ENCODE results near the gene MYOZ3.

The MYOZ3 gene

DNA sequence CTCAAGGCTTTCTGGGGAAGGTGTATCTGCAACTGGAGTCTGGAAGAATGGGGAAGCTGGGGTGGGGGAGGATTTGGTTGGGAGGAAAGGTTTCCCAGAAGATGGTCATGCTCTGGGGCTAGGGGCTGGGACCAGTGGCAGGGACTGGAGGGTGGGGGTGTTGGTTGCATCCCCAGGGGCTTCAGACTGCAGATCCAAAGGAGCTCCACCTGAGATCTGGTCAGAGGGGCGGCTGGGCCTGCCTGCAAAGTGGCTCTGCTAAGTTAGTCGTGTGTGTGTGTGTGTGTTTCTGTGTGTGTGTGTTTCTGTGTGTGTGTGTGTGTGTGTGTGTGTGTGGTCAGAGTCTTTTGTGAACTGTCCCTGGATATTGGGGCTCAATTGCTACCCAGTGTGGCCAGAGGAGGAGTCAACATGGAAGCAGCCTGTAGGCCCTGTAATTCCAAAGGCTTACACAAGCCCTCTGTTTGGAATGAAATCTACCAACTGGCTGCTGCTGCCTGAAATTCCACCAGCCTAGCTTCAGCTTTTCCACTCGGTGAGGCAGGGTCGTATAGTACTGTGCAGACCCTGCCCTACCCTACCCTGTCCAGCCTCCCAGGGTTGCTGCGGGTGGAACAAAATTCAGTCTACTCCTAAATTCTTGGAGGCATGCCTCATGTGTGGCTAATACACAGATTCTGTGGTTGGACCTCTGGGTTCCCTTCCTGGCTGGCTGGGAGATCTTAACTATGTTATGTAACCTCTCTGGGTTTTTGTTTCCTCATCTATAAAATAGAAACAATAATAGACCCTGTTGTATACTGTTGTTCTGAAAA is 33.1 kb upstream of the MYOZ3 start:
- no peak for ATAC-seq

GRCh38 chr5:150628936-150629485 is 32.0 kb upstream of the MYOZ3 start:
- ATAC-seq = no peak

DNA sequence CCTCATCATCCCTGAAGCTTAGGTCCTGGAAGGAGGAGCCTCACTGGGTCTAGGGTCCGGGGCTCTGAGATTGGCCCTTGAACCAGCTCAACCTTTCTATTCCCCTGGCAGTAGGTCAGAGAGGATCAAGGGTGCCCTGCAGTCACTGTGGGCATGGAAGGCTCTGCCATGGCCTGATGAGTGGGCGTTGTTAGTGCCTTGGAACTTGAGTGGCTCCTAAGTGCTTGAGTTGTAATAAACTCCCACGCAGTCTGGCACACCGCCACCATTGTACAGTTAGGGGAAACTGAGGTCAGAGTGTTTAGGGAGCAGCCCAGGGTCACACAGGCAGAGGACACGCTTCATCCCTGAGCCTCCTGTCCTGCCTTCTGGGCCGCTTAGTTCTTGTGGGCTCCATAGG is 31.0 kb upstream of the MYOZ3 start:
- no peak for ATAC-seq

DNA sequence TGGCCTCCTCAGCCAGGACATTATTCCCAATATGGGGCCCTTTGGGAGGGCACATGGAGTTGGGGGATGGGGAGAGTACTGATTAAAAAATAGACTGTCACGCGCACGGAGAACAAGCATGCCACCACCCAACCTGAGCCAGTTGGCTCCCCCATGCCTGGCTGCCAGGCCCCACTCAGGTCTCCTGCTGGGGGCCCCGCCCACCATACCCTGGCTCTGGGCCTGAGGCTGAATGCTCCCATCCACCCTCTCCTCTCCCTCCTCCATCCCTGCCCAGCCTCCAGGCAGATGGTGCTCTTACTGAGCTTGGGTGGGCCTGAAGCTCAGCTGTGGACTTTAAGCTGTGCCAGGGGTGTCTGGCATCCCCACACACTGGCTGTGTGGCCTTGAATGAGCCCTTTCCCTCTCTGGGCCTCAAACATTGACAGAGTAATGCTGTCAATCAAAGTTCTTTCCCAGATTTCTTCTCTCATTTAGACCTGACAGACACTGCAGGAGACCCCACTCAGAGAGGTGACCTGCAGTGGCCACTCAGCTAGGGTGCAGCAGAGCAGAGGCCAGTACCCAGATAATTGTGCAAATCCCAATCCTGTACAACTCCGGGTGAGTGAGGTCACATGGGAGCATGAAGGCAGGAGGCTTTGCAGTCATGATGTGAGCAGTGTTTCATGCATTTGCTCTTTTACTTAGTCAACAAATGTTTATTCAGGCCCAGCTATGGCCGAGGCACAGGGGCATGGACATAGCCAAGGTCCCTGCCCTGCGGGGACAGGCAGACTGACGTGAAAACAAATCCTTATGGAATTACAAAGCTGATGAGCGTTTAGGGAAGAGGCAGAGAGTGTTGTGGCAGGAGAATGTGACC is 30.4 kb upstream of the MYOZ3 start:
- no peak for ATAC-seq

GRCh38 chr5:150631326-150631701 is 29.7 kb upstream of the MYOZ3 start:
- ATAC-seq = no peak

GRCh38 chr5:150632305-150633160 is 28.5 kb upstream of the MYOZ3 start:
- no peak for ATAC-seq

DNA sequence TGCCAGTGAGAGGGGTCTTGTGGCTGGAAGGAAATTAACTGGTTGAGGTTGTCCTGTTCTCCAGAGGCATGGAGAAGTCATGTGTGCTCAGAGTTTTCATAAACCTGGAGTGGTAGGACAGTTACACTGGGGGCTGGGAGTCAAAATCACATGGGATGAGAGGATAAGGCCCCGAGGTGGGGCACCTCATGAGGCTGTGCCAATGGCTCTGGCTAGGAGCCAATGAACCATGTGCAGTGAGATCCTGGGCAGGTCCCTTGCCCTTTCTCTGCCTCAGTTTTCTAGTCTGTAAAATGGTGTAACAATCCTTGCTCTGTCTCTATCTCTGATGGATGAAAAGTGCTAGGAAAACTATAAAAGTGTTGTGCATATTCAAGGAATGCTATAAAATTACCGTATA is 27.6 kb upstream of the MYOZ3 start:
- no peak for ATAC-seq

- no peak for ATAC-seq
Measured at GRCh38 chr5:150636391-150637244, 24.4 kb upstream of the MYOZ3 start.

GRCh38 chr5:150637245-150638052 is 23.6 kb upstream of the MYOZ3 start:
- no peak for ATAC-seq

DNA sequence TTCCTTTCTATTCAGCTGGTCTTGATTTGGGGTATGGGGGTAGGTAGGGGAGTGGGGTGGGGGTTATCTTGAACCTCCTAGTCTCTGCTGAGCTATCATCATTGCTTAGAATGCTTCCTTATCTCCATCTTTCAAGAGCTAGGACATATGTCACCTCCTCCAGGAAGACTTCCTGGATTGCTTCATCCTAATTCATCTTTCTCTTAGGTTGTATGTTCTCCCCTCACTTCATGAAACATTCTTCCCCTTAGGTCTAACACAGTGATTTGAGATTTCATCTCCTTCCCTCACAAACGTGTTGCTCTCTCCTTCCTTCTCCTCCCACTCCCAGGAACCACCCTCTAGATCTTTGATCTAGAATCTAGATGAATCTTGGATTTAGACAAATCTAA is 23.0 kb upstream of the MYOZ3 start:
- no peak for ATAC-seq

DNA sequence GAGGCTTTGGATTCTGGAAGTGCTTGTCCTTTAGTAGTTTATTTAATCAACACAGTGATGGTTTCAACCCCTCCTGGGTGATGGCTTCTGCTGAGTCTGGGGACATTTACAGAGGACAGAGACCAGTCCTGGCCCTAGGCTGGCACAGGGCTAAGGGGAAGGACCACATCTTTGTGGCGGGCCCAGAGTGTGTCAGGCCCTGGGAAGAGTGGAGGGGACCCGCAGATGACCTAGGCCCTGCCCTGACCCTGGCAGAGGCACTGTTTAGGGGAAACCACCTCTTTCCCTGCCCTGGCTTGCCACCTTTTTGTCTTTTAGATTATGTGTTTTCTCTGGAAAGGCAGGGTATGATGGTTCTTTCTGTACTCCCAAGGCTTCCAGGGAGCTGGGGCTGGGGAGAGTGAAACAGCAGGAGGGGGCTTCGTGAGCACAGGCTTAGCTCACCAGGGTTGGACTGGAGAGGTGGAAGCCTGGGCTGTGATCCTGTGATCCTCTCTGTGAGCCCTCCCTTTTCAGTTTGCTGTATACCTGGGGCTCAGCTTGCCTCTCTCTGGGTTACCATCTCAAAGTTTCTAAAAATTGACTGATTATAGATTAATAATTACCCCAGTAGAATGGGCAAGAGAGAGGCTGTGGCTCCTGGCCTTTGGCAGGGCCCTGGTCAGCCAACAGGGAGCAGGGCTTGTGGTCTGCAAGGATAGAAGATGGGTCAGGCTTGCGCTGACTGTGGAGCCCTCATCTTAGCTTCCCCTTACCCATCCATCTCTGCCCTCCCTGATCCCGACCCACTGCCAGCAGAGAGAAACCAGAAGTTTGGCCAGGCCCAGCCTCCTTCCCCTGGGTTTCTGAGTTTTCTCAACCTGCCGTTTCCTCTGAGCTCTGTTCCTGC is 22.3 kb upstream of the MYOZ3 start:
- no peak for ATAC-seq

- no peak for ATAC-seq
Measured at GRCh38 chr5:150639377-150639692, 21.7 kb upstream of the MYOZ3 start.

- no peak for ATAC-seq
Measured at GRCh38 chr5:150639751-150640150, 21.3 kb upstream of the MYOZ3 start.

DNA sequence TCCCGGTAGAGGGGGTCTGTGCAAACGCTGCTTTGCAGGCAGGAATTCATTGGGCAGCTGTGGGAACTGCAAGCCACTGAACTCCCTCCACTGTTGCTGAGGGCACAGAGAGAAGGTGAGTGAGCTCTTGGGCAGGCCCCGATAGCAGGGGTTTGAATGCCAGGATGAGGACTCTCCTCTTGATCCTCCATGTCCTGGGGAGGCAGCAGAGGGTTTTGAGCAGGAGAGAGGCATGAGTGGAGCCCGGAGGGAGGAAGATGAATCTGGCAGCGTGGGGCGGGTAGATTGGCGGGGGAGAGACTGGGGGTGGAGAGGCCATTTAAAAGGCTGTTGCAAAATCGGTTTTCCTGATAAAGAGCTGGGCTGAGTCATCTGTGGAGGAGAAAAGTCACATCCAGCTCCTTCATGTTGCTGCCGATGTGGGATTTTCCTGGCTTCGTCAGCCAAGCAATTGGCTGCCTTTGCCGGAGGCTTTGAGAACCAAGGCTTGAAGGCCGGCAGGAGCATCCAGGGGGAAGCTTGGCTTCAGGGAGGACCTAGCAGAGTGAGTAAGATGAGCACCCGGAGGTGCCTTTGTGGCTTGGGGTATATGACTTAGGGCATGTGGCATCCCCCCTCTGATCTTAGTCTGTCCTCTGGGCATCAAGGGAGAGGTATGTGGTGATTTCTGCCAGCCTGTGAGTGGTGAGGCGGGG is 20.6 kb upstream of the MYOZ3 start, which contains the start of gene SYNPO:
TSS of gene SYNPO (plus strand) at position 350 of the 695 bp plus-strand sequence. CDS start 7,616 bp downstream, outside the sequence.
- no peak for ATAC-seq

DNA sequence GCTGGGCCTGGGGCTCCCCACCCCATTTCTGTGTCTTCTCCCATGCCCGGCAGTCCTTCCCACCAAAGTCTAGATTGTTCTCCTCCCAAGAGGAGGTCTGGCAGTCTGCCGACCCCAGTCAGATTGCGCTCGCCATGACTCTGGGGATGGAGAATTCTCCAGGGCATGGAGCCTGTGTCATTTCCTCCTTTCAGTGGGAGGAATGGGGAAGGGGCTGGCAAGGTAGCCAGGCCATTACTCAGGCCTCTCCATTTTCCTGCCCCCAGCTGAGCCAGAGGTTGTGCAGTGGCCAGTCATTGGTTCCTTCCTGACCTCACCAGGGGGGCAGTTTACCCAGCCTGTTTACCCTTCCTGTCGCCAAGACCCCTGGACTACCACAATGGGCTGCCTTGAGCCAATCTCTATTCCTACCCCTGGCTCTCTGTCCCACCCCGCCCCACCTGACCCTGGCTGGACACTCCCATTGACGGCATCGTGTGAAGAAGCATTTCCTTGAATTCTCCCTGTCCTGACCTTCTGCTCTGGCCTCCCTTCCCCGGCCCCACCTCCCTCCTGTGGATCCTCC is 20.0 kb upstream of the MYOZ3 start:
- no peak for ATAC-seq

GRCh38 chr5:150641824-150642566 is 19.1 kb upstream of the MYOZ3 start:
- ATAC-seq = no peak

DNA sequence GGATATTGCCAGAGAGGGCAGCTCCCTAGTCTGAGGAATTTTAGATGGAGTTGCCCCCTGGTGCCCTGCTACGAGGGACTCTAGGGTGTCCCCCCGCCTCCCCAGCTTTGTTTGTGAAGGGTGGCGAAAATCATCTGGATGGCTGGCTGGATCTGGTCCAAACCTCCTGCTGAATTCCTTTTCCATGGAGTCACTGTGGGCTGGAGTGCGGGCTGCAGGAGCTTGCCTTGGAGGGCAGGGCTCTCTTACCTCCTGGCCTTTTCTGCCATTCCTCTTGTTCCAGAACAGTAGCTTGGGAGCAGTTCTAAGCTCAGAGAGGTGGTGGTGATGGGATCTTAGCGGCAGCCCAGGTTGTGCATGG is 18.5 kb upstream of the MYOZ3 start:
- ATAC-seq = no peak

Data from activated CD4-positive, CD25-positive, alpha-beta regulatory T cell treated with anti-CD3 and anti-CD28 coated beads, Interleukin-2, amount 50 U/mL, for 24 hours (primary cell).